ENCODE results near the gene STK32C.
"Not testable (repeated sequence)": the region's sequence is repeated elsewhere in the genome, so short reads cannot be mapped to it uniquely, and the experiment has no call there.

STK32C gene

DNA sequence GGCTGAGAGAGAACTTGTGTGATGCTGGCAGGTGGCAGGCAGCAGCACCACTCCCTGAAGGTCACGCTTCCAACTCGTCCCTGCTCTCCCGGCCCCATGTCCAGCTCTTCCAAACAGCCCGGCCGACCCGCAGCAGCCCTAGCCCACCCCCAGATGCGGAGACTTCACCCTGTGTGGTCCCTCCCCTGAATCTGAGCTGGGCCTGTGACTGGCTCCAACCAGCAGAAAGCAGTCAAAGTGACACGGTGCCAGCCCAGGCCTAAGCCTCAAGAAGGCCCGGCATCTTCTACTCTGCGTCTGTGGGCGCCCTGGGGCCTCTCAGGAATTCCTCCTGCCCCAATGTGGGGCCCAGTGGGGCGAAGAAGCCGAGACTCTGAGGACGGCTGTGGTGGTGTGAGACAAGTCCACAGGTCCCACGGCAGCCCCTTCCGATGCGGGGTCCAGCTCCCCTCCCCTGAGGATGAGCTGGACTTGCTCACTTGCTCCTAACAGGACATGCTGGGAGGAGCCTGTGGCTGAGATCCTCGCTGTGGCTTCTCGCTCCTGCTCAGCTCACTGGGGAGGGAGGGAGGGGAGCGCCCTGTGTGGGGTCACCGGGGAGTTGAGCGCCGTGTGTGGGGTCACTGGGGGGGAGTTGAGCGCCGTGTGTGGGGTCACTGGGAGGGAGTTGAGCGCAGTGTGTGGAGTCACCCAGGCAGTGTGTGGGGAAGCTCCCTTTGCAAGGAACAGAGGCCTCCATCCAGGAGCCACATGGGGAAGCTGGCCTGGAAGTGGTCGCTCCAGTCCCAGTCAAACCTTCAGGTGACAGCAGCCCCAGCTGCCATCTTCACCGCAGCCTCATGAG is 9.5 kb downstream of the STK32C start:
- TF ChIP-seq, protein P1, sequence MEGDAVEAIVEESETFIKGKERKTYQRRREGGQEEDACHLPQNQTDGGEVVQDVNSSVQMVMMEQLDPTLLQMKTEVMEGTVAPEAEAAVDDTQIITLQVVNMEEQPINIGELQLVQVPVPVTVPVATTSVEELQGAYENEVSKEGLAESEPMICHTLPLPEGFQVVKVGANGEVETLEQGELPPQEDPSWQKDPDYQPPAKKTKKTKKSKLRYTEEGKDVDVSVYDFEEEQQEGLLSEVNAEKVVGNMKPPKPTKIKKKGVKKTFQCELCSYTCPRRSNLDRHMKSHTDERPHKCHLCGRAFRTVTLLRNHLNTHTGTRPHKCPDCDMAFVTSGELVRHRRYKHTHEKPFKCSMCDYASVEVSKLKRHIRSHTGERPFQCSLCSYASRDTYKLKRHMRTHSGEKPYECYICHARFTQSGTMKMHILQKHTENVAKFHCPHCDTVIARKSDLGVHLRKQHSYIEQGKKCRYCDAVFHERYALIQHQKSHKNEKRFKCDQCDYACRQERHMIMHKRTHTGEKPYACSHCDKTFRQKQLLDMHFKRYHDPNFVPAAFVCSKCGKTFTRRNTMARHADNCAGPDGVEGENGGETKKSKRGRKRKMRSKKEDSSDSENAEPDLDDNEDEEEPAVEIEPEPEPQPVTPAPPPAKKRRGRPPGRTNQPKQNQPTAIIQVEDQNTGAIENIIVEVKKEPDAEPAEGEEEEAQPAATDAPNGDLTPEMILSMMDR (IDR thresholded peaks at IDR 0.05; ENCODE audit: extremely low read depth, insufficient read depth, missing control alignments) = no peak
- in situ Hi-C loops (cut with MboI; ENCODE audit: low pct_unique_long_range_greater_than_20kb, low sequenced_read_pairs, unreplicated experiment) = no loop called here
- no peak for DNase-seq (ENCODE audit: low spot score)

DNA sequence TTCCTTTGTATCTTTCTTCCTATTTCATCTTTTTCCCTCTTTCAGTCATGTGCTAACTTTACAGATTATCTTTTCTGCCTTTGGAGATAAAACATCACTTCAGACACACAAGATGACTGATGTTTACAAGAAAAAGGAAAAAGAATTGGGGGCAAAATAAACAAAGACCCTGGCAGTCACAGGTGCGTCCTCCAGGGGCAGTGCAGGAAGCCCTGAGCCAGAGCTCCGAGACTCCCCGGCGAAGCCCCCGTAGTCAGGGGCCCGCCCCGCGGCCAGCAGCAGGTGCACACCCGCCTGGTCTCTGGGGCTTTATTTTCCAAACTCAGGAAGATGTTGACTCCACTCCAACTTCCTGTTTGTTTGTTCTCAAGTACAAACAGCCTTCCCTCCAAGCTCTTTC is 10.2 kb downstream of the STK32C start:
- no peak for DNase-seq (ENCODE audit: low spot score)
- TF ChIP-seq, protein P1 (IDR thresholded peaks at IDR 0.05; ENCODE audit: extremely low read depth, insufficient read depth, missing control alignments) = no peak
- in situ Hi-C loops (cut with MboI; ENCODE audit: low pct_unique_long_range_greater_than_20kb, low sequenced_read_pairs, unreplicated experiment) = no loop called here

DNA sequence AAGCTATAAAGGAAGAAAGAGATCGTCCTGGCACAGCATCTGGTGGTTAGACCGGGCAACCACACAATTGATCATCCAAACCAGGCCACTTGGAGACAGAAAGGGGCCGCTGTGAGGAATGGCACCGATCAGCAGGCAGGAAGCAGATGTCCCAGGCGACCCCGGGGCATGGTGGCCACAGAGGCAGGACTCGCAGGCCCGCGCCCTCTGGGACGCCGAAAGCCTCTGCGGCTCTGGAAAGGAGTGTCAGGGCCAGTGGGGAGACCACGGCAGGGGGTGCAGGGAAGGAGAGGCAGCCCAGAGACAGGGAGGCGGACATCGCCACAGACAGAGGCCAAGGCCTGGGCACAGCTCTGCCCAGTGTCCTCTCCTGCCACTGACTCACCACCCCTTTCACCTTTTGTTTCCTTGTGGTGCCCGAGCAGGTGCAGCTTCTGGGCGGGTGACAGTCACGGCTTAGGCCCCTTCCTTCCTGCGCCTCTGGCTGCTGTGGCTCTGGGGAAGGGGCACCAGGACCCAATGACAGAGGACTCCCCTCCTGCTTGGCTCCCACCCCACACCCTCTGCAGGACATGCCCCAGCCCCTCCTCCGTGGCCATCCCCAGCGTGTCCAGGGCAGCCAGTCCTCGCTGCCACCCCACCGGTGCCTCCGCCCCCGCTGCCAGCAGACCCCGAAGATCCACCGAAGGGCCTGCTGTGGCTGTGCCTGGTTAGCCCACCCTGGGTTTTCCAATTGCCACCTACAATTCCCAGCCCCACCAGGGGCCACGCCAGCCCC is 10.9 kb downstream of the STK32C start:
- in situ Hi-C loops (cut with MboI; ENCODE audit: low pct_unique_long_range_greater_than_20kb, low sequenced_read_pairs, unreplicated experiment) = no loop called here
- TF ChIP-seq, protein P1 (IDR thresholded peaks at IDR 0.05; ENCODE audit: extremely low read depth, insufficient read depth, missing control alignments) = no peak
- no peak for DNase-seq (ENCODE audit: low spot score)

DNA sequence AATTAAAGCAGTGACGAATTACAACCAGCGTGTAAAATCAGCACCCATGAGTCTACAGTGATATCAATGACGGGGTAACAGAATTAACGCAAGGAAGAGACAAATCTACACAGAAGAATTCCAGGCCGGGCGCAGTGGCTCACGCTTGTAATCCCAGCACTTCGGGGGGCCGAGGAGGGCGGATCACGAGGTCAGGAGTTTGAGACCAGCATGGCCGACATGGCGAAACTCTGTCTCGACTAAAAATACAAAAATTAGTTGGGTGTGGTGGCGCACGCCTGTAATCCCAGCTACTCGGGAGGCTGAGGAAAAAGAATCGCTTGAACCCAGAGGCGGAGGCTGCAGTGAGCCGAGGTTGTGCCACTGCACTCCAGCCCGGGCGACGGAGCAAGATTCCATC is 12.3 kb downstream of the STK32C start:
- in situ Hi-C loops (cut with MboI; ENCODE audit: low pct_unique_long_range_greater_than_20kb, low sequenced_read_pairs, unreplicated experiment); DNase-seq (ENCODE audit: low spot score): not testable (repeated sequence)

DNA sequence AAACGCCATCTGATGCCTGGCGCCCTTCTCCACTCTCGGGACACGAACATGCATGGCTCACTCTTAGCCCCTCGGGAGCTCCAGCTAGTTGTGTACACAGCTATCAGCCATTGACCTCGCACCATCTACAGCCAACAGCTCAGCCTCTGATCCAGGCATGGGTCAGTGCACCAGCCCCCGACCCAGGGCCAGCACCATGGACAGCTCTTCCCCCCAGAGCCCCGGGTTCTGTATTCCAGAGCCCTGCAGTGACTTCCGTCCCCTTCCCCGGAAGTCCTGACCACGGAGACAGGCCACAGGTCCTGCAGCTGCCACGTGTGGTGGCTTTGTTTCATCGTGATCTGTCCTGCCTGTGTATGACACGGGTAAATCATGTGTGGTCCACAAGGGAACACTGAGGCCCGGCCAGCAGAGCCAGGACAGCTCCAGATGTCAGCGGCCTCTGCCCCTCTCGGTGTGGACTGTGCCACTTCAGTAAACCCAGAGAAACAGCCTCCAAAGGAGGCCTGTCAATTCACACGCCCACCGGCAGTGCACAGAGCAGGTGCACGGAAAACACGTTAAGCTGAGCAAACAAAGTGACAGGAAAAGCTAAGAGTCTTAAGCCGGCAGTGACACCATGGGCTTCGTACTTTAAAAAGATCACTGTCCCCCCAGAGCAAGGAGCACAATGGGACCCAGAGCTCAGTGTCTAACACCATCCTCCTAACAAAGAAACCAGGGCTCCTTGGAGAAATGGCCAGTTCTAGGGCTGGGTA is 13.0 kb downstream of the STK32C start:
- DNase-seq (ENCODE audit: low spot score) = no peak
- in situ Hi-C loops (cut with MboI; ENCODE audit: low pct_unique_long_range_greater_than_20kb, low sequenced_read_pairs, unreplicated experiment) = no loop called here
- TF ChIP-seq, protein P1 (IDR thresholded peaks at IDR 0.05; ENCODE audit: extremely low read depth, insufficient read depth, missing control alignments) = no peak

DNA sequence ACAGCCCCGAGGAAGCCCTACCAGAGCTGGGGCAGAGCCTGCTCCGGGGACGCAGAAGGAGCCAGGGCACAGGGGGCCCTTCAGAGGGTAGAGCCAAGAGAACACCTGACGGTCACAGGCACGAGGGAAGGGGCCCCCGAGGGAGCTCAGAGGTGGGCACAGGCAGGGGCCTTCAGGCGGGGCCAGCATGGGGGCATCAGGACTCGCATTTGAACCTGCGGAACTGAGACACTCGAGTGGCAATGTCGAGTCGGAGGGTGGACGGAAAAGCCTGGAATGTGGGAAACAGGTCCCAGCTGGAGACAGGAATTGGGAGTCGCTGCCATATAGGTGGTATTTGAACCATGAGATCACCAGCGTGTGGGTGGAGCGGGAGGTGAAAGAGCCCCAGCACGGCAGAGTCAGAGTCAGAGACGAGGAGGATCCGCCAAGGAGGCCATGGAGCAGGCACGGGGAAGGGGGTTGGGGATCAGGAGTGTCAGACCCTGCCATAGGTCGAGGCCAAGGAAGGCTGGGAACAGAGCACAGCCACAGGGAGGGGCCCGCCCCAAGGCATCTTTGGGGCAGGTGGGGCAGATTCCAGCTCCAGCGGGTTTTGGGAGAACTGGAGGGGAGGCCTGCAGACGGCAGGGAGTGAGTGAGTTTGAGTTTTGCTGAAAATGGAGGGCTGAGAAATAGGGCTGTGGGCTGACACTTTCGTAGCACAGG is 13.8 kb downstream of the STK32C start:
- in situ Hi-C loops (cut with MboI; ENCODE audit: low pct_unique_long_range_greater_than_20kb, low sequenced_read_pairs, unreplicated experiment) = no loop called here

More for the DNA sequence above, 13.8 kb downstream of the STK32C start:
- TF ChIP-seq, protein P1 (IDR thresholded peaks at IDR 0.05; ENCODE audit: extremely low read depth, insufficient read depth, missing control alignments) = no peak
- no peak for DNase-seq (ENCODE audit: low spot score)

All from GM13977 (cell line).